NCI-H2196 treated with DMSO at 0.1 percent for 48 hours (cell line): Measurements from ENCODE around the gene ACYP1.
"Not testable (repeated sequence)": the region's sequence is repeated elsewhere in the genome, so short reads cannot be mapped to it uniquely, and the experiment has no call there.

Source experiments
- DNase-seq: peaks from one replicate; lab custom pipeline; 2025; ENCODE audit not compliant: unreplicated experiment; lab: John Stamatoyannopoulos, UW

The ACYP1 gene

GRCh38 chr14:75068294-75069120 lies 4.7 kb upstream of the ACYP1 start:
- no peak for DNase-seq

GRCh38 chr14:75067765-75068164 lies 3.9 kb upstream of the ACYP1 start:
- not testable (repeated sequence) for DNase-seq

GRCh38 chr14:75067212-75067611 lies 3.4 kb upstream of the ACYP1 start:
- DNase-seq: no peak

GRCh38 chr14:75066691-75067090 lies 2.9 kb upstream of the ACYP1 start:
- DNase-seq: no peak

GRCh38 chr14:75064205-75064567 lies 362 bp upstream of the ACYP1 start:
- no peak for DNase-seq

GRCh38 chr14:75063013-75063412 lies 811 bp downstream of the ACYP1 start:
- DNase-seq: no peak

- no peak for DNase-seq
Observed at GRCh38 chr14:75060420-75060819, 3.4 kb downstream of the ACYP1 start.

- no peak for DNase-seq
Observed at GRCh38 chr14:75059642-75060041, 4.2 kb downstream of the ACYP1 start.

- no peak for DNase-seq
Observed at GRCh38 chr14:75054421-75054820, 9.4 kb downstream of the ACYP1 start.

- no peak for DNase-seq
Observed at GRCh38 chr14:75053396-75054291, 10.2 kb downstream of the ACYP1 start.

- no peak for DNase-seq
Observed at GRCh38 chr14:75051556-75051899, 12.3 kb downstream of the ACYP1 start.

- DNase-seq: peak; percentile 96
Observed at GRCh38 chr14:75050852-75051555, 12.8 kb downstream of the ACYP1 start, which contains the start of gene MLH3. TSS of gene MLH3 (minus strand) at chr14:75051467. CDS start at chr14:75049655, 1,812 bp downstream.

- no peak for DNase-seq
Observed at GRCh38 chr14:75049731-75050201, 14.1 kb downstream of the ACYP1 start.

- no peak for DNase-seq
Observed at GRCh38 chr14:75049136-75049535, 14.7 kb downstream of the ACYP1 start.

- no peak for DNase-seq
Observed at GRCh38 chr14:75048101-75048500, 15.7 kb downstream of the ACYP1 start.

GRCh38 chr14:75047506-75047905 lies 16.3 kb downstream of the ACYP1 start:
- no peak for DNase-seq

- no peak for DNase-seq
Observed at GRCh38 chr14:75046899-75047298, 16.9 kb downstream of the ACYP1 start.

GRCh38 chr14:75046275-75046674 lies 17.5 kb downstream of the ACYP1 start:
- no peak for DNase-seq

- DNase-seq: no peak
Observed at GRCh38 chr14:75044752-75045151, 19.1 kb downstream of the ACYP1 start.

GRCh38 chr14:75044322-75044721 lies 19.5 kb downstream of the ACYP1 start:
- DNase-seq: no peak

- DNase-seq: no peak
Observed at GRCh38 chr14:75042035-75042434, 21.8 kb downstream of the ACYP1 start.
